GM12892 (cell line): Measurements from ENCODE around the gene MAP4K3.
A peak's percentile ranks its signal among the peaks of the same experiment; 100 is the strongest.

ENCODE experiments used
- DNase-seq: peaks from one replicate; pipeline ENCODE4 v3.0.0; 2011; ENCODE audit not compliant: insufficient read length
- FAIRE-seq: peaks from 2 replicates; lab custom pipeline; 2011; peaks lifted over from hg19 to GRCh38; lab: Jason Lieb, UNC
- POLR2A ChIP-seq: IDR thresholded peaks from 2 replicates; pipeline ENCODE4 v1.6.1; 2011; ENCODE audit warnings: low read depth, low read length, control low read depth
- POLR2AphosphoS5 ChIP-seq: IDR thresholded peaks from 2 replicates; pipeline ENCODE4 v1.6.1; 2011; ENCODE audit warnings: low read depth, low read length, control low read depth
- TAF1 ChIP-seq: IDR thresholded peaks from 2 replicates; pipeline ENCODE4 v1.6.1; 2011; ENCODE audit warnings: low read depth, mild to moderate bottlenecking, control low read depth, low read length, borderline replicate concordance

The MAP4K3 gene

GRCh38 chr2:39419282-39420223, 17.5 kb downstream of the MAP4K3 start:
- TF ChIP-seq POLR2AphosphoS5 = no peak
- TF ChIP-seq POLR2A = no peak
- no peak for TF ChIP-seq TAF1
- no peak for FAIRE-seq
- DNase-seq = no peak

DNA sequence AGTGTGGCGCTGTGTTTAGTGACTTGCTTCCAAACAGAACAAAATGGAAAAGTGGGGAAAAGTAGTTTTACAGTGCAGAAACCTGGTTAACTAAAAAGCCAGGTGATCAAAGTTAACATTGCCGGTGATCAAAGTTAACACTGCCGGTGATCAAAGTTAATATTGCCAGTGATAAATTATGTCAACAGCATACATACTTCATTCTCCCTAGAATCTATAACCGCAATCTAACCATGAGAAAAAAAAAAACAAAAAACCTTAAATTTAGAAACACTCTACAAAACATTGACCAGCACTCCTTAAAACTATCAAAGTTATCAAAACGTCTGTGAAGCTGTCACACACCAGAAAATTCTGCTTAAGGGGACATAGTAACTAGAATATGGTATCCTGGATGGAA, 18.6 kb downstream of the MAP4K3 start:
- DNase-seq (no peak), FAIRE-seq (no peak)
- TF ChIP-seq POLR2A (no peak), TAF1 (no peak), POLR2AphosphoS5 (no peak)

GRCh38 chr2:39416140-39416539, 20.9 kb downstream of the MAP4K3 start:
- TF ChIP-seq POLR2A (no peak), POLR2AphosphoS5 (no peak), TAF1 (no peak)
- FAIRE-seq (no peak), DNase-seq (no peak)

- no peak for DNase-seq
- TF ChIP-seq TAF1 = no peak
- FAIRE-seq = peak; percentile 62
Measured at GRCh38 chr2:39413063-39413737, 23.9 kb downstream of the MAP4K3 start.

DNA sequence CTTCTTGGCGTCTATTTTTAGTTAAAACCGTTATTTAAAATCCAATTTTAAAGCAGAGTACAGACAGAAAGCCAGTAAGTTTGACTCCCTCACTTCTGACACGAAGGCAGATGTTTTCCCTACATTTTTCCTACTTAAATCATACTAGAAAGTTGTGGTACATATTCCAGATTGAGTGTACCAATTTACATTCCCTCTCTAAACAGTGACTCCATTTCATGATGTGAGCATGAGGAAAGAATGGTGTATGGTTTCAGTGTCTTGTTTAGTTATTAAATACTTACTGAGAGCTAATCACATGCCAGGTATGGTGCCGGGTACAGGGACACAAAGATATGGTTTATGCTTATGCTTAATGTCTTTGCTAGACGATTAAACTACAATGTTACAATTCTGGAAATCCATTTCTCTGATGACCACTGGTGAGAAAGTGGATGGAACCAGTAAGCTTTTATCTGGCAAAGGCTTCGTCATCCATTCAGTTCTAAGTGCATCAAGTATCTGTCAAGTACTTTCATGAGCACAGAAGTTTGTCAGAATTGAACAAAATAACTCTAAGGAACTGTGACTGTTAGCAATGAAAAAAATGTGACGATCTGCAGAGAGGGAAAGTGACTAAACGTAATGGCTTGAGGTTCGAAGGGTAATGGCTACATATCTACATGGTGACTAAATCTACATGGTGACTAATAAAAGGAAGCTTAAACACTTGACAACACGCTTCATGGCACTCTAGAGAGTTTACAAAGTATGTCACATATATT, 25.7 kb downstream of the MAP4K3 start:
- DNase-seq = no peak
- no peak for FAIRE-seq
- TF ChIP-seq POLR2AphosphoS5 (no peak), POLR2A (no peak), TAF1 (no peak)

DNA sequence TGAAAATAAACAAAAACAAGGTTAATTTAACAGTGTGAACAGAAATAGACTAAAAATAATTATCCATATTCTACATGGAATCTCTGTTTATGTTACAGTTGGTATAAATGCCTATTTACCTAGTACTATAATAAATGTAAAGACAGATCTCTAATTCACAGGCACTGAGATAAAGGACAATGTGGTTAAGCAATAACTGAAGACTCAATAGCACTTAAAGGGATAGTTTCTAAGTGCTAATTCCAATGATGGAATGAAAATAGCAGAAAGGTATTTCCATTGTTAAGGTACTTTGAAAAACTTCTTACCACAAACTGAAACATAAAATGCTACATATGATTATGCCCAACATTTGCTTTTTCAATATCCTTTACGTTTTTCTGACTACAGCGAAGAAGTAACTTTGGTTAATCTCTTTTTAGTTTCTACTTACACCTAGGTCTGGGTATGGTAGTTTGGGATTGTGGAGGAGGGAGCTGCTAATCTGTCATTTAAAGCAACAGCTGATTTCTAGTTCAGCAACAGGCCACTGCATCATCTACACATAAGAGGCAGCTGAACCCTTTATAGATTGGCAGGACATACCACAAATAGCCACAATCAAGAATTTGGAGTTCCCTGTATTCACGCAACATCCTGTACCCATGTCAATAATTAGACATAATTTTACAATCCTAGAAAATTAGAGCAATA, 27.2 kb downstream of the MAP4K3 start:
- no peak for DNase-seq
- no peak for FAIRE-seq
- TF ChIP-seq POLR2AphosphoS5 (no peak), POLR2A (no peak), TAF1 (no peak)

GRCh38 chr2:39408351-39409136, 28.5 kb downstream of the MAP4K3 start:
- TF ChIP-seq POLR2AphosphoS5 = no peak
- no peak for TF ChIP-seq TAF1
- TF ChIP-seq POLR2A = no peak

GRCh38 chr2:39407516-39408296, 29.4 kb downstream of the MAP4K3 start:
- DNase-seq (no peak), FAIRE-seq (no peak)
- TF ChIP-seq POLR2A (no peak), POLR2AphosphoS5 (no peak), TAF1 (no peak)

More at GRCh38 chr2:39408351-39409136, 28.5 kb downstream of the MAP4K3 start:
- FAIRE-seq = peak; percentile 5
- no peak for DNase-seq

DNA sequence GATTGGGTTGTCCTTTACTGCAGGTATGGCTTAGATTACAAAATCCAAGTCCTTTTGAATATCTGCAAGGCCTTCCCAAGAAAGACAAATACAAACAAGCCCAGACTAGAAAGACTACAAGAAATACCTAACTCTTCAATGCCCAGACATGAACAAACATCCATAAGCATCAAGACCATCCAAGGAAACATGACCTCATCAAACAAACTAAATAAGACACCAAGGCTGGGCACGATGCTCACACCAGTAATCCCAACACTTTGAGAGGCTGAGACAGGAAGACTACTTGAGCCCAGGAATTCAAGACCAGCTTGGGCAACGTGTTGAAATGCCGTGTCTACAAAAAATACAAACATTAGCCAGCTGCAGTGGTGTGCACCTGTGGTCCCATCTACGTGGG, 31.7 kb downstream of the MAP4K3 start:
- DNase-seq (no peak), FAIRE-seq (no peak)
- TF ChIP-seq TAF1 (no peak), POLR2AphosphoS5 (no peak), POLR2A (no peak)
